Stimulated activated CD8-positive, alpha-beta memory T cell treated with anti-CD3 and anti-CD28 coated beads, Interleukin-2, amount 100 ng/mL, for 1 hour (primary cell): Measurements from ENCODE around the gene DUSP15.
A peak's percentile ranks its signal among the peaks of the same experiment; 100 is the strongest.
"Not testable (repeated sequence)": the region's sequence is repeated elsewhere in the genome, so short reads cannot be mapped to it uniquely, and the experiment has no call there.

Source experiments
- DNase-seq, 2 donors: peaks; one replicate each; pipeline ENCODE4 v3.0.0-alpha.2; 2020; ENCODE audit warnings: low read depth in 2 of 2

DUSP15 gene

GRCh38 chr20:31839782-31840487, 30.4 kb downstream of the DUSP15 start:
- DNase-seq: no peak

- no peak for DNase-seq
These were observed 31.6 kb downstream of the DUSP15 start for GRCh38 chr20:31838646-31839292.

DNA sequence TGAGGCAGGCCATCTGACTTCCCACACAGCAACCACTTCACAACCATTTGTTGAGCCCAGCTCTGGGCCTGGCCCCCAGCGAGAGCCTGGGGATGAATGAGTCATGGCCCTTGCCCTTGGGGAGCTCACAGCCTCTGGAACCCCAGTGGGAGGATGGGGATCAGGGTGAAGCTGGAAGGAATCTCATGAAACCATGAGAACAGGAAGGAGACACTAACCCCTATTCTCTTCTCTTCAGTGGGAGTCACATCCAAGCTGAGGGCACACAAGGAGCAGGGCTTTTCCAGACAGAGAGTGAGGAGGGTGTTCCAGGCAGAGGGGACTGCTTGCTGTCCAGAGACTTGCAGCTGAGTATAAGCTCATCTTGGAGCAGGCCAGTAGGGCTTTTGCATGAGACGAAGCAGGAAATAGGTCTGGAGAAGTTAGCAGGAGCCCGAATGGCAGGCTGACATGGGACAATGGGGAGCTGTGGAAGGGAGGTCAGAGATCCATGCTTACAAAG, 32.4 kb downstream of the DUSP15 start:
- DNase-seq: no peak

DNA sequence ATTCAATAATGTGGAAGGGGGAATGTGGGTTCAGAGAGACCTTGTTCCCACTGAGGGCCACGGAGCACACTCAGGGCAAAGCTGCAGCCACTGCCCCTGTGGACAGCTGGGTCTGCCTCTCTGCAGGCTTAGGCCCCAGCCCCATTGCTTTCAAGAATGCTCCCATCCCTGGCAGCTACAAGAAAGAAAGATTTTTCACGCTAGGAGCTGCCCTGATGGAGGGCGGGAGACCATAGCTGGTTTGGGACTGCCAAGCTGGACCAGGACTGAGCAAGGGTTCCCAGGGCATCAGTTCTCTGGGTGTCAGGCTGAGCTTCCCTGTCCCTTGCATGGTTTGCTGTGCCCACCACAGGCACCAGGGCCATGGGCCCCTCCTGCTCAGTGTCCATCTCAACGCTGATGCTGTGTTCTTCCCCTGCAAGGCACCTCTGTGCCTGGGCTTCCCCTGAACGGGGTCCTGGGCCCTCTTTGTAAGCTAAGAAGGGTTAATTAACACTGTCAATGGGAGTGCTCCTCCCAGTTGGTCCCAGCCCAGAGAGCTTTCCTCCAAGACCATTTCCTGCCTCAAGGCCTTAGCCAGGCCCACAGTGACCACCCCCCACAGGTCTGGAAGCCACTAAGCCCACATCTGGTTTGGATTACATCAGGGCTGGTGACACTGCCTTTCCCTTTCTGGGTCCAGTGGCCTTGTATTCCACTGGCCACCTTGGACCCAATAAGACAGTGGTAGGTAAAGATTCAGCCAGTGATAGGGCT, 33.3 kb downstream of the DUSP15 start:
- no peak for DNase-seq

DNA sequence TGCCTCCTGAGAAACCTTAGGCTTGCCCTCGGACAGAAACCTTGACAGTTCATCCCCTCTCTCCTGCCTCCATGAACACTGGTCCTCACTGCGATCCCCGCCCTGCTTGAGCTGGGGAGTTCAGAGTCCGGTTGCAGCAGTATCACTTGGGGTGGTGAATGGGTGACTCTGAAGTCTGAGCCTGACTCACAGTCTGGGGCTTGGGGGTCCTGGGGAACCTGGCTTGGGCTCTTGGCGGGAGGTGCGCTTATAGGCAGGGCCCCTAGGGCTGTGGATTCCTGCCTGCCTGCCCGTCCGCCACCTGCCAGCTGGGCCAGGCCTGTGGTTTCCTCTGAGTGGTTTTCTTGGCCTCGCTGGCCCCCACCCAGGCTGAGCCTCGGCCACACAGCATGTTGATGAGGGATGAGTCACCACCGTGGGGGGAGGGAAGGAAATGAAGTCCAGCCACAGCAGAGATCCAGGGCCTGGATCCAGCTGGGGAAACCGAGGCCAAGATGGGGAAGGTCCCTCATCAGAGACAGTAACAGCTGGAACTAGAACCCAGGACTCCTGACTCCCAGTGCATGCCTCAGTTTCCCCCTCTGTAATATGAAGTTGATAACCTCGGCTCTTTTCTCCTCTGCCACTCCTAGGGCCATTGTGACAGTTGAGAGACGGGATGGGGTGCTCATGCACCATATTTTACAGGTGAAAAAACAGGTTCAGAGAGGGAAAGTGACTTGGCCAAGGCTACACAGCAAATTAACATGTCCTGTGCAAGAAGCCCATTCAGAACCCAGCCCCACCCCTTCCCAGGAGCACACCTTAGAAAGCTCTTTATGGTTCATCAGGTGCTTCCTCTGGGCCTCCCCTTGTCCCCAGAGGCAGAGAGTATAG, 34.1 kb downstream of the DUSP15 start:
- peak in 1 of 2 donors; percentile 13 for DNase-seq

GRCh38 chr20:31835554-31835953, 34.8 kb downstream of the DUSP15 start:
- DNase-seq: no peak

DNA sequence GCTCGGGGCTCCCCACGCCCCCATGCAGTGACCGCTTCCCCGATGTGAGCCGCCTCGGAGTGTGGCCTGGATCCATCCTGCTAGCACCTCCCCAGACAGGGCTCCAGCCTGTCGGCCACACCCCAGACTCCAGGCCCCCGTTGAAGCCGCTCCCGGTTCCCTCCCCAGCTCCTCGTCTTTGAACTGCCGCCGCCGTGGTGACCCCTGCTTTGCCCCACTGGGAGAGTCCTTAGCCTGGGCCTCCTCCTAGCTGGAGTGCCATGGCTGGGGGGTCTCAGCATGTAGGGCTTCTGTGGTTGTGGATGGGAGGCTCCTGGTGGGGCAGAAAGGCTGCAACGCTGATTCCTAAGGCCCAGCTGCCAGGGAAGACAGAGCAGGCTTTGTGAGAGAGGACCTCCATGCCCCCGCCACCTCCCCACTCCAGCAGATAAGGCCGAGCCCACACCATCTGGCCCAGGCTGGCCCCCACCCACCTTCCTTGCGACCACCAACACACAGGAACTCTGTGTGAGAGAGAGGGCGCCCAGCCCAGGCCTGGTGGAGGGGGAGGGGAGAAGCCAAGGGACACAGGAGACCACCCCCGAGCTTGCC, 36.3 kb downstream of the DUSP15 start:
- no peak for DNase-seq

GRCh38 chr20:31833130-31833930, 37.0 kb downstream of the DUSP15 start:
- peak; percentile 28 to 40 for DNase-seq

GRCh38 chr20:31831771-31832306, 38.5 kb downstream of the DUSP15 start:
- DNase-seq: no peak

GRCh38 chr20:31831211-31831610, 39.1 kb downstream of the DUSP15 start:
- DNase-seq: no peak

GRCh38 chr20:31830406-31830981, 39.8 kb downstream of the DUSP15 start:
- DNase-seq: no peak

- DNase-seq: no peak
These were observed 40.6 kb downstream of the DUSP15 start for GRCh38 chr20:31829731-31830130.

DNA sequence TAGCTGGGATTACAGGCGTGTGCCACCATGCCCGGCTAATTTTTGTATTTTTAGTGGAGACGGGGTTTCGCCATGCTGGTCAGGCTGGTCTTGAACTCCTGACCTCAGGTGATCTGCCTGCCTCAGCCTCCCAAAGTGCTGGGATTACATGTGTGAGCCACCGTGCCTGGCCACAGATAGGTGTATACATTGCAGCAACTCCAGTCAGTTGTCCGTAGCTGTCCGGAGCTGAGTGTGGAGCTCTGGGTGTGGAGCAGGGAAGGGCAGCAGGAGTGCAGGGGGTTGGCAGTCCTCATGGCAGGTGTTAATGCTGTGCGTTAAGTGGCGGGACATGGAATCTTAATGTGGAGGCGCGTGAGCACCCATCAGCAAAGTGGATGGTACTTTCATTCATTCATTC, 42.3 kb downstream of the DUSP15 start:
- not testable (repeated sequence) for DNase-seq

- DNase-seq: no peak
These were observed 43.3 kb downstream of the DUSP15 start for GRCh38 chr20:31827059-31827458.

- no peak for DNase-seq
These were observed 44.3 kb downstream of the DUSP15 start for GRCh38 chr20:31826074-31826473.

GRCh38 chr20:31824554-31825313, 45.6 kb downstream of the DUSP15 start:
- DNase-seq: no peak

GRCh38 chr20:31824125-31824485, 46.2 kb downstream of the DUSP15 start:
- DNase-seq: no peak

DNA sequence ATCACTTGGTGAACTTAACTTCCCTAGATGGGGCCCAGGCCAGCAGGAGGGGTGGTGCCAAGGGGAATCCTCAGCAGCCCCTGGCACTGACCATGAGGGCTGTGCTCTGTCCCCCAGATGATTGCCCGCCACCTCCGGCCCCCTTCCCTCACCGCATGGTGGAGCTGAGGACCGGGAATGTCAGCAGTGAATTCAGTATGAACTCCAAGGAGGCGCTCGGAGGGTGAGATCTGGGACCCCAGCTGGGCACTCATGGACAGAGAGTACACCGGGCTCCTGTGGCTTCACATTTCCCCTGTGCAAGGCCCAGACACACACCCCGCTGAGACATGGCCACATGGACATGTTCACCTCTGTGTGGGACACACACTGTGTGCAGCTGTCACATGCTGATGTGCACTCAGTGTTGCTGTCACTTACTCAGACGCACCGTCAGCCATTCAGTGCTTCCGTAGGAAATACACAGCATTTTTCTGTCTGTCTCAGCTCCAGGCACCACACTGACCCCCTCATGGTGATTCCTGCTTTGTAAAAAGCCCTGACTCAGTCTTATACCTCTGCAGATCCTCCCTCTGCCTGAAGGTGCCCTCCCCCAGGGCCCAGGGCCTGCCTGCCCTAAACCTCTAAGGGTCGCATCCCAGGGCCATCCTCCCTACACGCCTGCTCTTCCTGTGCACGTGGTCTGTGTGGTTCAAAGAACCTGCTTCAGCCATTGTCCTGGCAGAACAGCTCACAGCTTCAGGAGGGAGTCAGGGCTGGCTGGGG, 46.8 kb downstream of the DUSP15 start:
- DNase-seq: no peak
